GM18498 (cell line): Measurements from ENCODE around the gene PRRC1.

Source experiments
- ATAC-seq: cut with Tn5 transposase; IDR thresholded peaks from one replicate; pipeline ENCODE4 v1.9.1; 2021; ENCODE audit warnings: mild to moderate bottlenecking, moderate library complexity; ENCODE audit not compliant: unreplicated experiment

PRRC1 gene

DNA sequence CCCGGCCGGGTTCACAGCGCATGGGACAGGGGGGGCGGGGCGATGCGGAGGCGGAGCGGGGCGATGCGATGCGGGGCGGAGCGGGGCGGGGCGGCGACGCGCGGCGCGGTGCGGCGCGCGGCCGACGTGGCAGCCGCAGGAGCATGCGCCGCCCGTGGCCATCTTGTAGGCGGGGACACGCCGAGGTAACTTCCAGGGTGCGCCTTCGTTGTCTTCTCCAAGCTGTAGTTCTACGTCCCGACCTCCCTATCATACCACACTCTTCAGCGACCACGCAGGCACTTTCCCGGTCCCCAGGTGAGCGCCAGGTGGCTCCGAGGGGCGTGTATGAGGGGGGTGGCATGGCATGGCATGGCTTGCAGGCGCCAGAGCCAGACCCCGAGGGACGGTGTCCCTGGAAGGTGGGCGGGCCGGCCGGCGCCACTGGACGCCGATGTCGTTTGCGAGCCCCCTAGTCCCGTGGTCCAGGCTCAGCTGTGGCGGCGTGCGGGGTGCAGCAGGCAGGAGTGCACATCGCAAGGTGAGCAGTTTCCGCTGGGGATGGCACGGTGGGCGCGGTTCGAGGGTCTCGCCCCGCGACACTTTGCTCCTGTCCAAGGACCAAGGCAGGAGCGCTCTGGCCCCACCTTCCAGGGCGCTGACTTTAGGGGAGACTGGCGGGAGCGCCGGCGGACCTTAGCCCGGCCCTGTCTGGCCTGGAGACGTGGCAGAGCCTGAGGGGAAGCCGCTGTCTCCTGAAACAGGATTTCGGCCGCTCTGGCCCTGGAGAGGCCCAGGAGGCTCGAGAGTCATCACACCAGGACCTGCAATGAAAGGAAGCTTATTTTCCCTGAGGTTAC lies at the start of gene PRRC1:
TSS of gene PRRC1 (plus strand) at position 161 of the 839 bp plus-strand sequence. CDS start 5,840 bp downstream, outside the sequence.
- ATAC-seq, result peak; percentile 94

DNA sequence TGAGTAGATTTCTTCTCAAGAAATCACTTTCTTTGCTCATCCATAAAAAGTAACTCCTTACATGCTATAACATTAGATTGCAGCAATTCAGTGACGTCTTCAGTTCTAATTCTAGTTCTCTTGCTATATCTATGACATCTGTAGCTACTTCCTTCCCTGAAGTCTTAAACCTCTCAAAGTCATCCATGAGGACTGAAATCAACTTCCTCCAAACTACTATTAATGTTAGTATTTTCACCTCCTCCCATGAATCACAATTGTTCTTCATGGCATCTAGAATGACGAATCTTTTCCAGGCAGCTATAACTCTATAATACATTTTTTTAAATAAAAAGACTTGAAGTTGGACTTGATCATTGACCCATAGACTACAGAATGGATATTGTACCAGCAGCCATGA lies 46.2 kb upstream of the PRRC1 start:
- no peak for ATAC-seq

DNA sequence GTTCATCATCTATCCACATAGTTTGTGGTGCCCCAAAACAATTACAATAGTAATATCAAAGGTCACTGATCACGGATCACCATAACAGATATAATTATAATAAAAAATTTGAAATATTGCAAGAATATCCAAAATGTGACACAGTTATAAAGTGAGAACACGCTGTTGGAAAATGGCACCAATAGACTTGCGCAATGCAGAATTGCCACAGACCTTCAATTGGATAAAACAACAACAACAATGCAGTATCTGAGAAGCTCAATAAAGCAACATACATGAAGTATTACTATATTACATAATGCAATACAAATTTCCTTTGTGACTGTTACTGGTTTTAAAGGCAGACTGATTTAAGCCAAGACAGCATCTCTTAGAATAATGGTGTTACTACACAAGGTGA lies 44.7 kb upstream of the PRRC1 start:
- ATAC-seq, result no peak

DNA sequence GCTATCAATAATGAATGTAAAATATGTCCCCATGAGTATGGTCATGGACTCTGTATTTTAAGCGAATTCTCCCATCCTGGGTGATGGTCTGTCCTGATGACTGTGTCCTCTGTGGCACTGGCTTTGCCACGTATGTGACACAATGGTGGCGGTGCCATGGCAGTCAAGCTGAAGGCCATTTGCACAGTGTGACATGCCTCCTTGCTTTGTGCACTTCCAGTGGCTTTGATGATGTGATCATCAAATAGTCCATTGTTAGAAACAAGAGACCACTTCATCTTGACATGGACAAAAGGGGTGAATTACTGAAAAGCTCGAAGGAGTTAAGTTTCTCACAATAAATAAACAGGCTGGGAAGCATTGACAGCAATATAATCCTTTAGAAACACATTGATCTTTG lies 31.0 kb upstream of the PRRC1 start:
- no peak for ATAC-seq

DNA sequence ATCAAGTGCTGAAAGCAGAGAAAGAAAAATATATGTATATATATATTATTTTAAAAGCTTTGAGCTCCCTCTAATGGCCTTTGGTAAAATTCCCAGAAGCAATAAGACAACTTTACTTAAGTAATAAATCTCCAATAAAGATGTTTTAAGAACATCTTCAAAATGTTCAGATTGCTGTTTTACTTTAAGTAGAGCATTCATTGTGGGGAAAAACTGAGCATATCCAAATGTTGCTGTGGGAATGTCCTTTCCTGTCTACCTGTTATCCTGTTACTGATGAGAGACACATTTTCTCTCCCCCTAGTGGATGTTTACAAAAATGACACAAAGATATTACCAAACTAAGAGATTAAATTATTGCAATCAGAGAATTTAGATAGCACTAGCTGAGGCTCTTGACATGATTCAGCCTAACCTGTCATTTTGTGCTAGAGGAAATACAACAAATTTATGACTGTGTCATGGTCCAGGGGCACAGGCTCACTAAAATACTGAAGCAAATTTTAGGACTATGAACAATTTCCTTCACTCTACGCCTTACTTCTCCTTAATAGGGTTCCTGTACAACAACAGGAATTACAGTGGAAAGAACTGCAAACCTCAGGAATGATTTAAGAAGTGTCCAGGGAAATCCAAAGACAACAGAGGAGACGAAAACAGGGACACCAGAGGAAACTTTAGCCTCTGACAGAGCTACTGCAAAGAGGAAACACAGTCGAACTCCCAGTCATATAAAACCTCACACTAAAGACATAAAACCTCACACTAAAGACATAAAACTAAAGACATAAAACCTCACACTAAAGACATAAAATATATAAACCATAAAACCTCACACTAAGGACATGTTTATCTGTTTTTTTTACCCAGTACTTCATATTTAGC lies 24.3 kb upstream of the PRRC1 start:
- ATAC-seq, result peak; percentile 76

DNA sequence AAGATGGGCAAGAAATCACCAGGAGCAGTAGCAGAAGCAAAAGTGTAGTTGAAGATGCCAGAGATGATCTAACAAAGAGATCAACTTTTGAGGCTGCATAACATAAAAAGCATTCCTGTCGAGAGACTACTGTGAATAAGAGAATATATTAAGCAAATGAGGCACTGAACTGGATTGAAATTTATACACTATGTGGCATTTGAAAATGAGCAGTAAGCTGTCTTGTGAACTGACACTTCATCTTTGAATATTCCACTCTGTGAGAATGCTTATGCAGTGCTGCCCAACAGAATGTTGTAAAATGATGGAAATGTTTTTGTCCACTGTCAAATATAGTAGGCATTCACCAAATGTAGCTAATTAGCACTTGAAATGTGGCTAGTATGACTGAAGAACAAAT lies 18.9 kb upstream of the PRRC1 start:
- ATAC-seq, result no peak

DNA sequence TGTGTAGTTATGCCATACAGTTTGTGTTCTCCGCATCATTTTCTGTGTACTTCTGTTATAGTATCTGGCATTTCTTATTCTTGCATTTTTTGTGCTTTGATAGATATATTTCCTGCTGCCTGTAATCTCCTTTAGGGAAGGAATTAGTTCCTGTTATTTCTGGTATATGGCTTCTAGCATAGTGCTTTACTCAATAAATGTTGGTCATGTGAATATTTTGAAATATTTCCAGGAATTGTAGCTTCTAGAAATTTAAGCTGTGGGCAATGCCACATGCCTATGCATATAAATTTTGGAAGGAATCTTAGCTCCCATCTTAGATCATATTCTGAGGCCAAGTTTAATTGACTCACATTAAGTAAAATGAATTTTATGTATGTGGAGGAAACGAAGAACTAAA lies 11.5 kb upstream of the PRRC1 start:
- no peak for ATAC-seq

DNA sequence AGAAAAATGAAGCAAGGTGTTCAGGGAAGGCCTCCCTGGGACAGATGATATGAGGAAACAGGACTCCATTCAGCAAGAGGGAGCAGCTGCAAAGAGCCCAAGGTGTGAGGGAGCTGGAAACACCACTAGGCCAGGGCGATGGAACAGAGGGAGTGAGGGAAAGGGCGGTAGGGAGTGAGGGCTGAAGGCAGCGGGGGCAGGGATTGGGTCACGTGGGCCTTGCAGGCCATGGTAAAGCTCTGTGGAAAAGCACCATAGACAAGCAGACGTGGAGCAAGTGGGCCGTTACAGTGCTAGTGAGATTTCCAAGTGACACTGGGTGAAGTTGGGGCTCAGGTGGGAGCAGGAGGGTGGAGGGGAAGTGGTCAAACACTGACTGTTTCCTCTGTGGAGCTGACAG lies 10.8 kb upstream of the PRRC1 start:
- no peak for ATAC-seq

DNA sequence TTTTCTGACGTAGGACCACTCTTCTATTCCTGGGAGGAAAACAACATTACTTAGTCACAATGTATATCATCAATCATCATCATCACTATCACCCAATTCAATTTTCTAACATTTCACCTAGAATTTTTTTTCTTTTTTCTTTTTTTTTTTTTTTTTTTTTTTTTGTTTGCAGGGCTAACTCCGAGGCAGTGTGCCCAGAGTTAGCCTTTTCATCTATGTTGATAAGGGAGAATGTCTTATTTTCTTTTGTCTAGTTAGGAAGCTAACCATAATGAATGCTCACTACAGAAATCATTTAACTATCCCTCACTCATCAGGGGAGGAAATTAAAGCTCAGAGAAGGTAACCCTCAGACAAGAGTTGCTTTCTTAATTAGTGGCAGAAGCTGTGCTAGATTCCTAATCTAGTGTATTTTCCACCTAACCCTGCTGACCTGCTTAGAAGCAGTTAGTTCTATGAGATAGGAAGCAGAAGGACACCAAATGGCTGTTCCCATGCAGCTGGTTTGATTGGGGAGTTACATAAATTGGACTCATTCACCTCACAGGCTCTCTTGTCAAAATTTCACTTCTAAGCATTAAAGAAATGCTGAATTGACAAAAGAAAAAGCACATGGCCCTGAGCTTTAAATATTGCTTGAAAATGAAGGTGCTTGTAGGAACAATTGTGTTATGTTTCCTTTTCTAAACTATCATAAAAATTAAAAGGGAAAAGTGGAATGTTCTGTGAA lies 8.6 kb upstream of the PRRC1 start:
- no peak for ATAC-seq

DNA sequence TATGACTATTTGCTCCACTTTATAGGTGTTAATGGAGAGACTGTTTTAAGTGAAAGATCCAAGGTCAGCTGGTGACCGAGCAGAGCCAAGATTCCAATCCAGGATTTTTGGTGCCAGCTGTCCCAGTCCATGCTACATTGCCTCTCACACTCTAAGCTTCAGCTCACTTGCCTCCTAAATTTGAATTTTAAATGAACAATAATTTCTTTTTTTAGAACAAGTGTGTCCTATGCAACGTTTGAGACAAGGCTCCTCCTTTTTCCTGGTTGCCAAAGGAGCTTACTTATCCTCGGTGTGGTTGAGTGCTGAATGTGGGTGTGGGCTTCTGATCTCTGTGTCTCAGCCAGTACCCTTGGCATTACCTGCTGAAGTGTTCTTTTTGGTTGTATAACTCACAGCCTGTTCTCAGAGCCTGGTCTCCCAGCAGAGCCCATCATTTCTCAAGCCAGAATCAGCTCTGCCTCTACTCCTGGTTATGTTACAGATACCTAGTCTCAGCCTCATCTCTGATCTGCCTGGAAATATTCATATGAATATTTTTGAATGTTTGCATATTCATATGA lies 4.0 kb upstream of the PRRC1 start:
- ATAC-seq, result no peak

DNA sequence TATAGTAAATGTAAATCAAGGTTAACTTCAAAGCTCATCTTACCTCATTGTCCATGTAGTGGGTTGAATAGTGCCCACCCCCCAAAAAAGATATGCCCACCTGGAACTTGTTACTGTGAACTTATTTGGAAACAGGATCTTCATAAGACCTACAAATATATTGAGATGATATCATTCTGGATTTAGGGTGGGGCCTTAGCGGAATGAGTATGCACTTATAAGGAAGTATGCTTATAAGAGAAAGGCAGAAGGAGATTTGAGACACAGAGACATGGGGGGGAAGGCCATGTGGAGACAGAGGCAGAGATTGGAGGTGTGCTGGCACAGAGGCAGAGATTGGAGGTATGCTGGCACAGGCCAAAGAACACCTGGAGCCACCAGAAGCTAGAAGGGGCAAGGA lies 2.6 kb upstream of the PRRC1 start:
- no peak for ATAC-seq

DNA sequence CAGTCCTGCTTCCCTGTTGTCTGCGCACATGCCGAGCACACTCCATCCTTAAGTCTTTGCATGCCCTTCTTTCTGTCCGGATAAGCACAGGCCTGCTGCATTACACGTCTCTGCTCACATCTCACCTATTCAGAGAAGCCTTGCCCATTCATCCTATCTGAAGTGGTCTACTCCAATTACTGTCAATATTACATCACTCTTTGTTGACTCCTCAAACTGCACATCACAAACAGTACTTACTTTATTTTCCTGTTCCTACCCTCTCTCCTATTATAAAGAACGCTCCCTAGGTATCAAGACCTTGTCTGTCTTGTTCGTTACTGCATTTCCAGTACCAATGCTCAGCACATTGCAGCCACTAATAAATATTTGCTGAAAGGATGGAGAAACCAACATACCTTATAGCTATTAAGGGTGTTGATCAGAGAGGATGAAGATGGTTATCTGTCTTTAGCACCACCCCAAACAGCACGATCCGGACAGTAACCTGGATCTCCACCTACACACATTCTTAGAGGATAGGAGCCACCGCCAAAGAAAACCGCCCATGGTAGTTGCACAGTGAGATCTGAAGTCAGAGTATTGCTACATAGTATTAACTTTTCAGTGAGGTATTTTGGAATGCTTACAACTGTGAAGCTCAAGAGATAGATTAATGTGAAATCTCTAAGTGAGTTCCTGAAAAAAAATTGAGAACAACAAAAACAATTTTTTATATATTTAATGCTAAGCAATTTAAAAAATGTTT lies 1.6 kb upstream of the PRRC1 start:
- ATAC-seq, result no peak

DNA sequence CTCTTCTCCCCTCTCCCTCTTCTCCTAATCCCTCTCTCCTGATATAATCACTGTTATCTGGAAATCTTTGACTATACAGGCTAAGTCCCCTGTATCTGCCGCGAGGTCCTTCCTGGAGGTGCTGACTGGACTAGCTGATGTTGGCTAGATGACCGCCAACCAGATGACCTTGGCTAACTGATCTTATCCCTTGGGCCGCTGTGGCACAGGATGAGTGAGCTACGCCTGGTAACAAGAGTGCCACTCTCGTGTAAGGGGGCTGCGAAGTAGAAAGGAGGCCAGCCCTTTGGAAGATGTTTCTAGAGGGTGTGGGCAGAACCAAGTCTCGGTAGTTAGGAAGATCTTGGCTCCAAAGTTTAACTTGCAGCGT lies 345 bp upstream of the PRRC1 start:
- peak; percentile 29 for ATAC-seq

DNA sequence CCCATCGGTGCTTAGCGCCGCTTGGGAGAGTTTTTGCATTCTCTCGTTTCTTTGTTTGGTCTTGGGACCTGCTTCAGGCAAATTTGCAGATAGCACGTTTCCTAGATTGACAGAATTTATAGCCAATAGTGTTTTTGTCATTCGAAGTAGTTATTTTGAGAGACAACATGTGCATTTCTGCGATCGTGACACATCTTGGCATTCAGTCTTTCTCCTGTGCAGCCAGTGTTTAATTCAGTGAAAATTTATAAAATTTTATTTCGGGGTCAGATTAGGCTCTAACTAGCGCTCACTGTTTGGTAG lies 830 bp downstream of the PRRC1 start:
- ATAC-seq, result peak; percentile 30

DNA sequence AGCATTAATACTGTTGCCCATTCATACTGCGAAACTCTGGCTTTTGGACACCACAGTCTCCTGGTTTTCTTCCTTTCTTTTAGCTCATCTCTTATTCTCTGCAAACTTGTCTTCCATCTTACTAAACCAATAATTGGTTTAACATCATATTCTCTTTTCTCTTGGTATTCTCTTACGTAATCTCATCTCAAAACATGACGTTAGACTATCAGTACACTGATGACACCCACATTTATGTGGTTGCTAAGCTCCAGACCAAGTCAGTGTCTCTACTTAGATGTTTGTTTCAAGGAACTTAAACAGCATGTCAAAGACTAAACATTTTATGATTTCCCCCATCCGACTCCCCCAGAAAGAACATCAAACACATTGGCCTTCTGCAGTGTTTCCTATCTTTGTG lies 2.1 kb downstream of the PRRC1 start:
- ATAC-seq, result no peak

DNA sequence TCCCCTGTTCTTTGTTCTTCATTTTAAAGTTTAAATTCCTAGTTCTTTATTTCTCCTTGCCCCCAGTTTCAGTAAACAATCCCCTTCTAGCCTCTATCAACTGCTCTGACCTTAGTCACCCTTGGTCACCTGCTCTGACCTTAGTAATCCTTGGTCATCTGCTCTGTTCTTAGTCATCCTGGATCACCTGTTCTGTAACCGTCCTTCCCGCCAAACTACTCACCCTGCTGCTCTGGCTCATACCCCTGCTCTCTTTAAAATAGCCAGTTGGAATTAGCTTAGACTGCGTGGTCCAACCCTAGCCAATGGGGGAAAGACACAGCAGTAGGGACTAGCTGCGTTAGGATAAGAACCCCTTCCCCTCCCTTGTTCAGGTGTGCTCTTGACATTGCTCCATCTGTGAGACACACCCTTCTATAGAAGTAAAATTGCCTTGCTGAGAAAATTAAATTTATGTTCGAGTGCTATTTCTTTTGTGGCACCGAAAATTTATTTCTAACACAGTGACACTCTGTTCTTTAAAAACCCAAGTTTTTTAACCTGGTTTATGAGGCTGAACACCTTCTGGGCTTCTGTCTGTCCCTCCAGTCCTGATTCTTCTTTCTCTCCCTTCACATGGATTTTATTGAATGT lies 3.8 kb downstream of the PRRC1 start:
- no peak for ATAC-seq

DNA sequence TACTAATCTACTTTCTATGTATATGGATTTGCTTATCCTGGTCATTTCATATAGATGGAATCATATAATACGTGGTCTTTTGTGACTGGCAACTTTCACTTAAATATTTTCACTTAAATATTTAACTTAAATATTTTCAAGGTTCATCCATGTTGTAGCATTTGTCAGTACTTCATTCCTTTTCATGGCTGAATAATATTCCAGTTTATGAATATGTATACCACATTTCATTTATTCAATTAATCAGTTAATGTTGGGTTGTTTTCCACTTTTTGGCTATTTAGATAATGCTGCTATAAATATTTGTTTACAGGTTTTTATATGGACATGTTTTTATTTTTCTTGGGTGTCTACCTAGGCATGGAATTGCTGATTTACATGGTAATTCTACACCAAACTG lies 7.7 kb downstream of the PRRC1 start:
- ATAC-seq, result no peak

DNA sequence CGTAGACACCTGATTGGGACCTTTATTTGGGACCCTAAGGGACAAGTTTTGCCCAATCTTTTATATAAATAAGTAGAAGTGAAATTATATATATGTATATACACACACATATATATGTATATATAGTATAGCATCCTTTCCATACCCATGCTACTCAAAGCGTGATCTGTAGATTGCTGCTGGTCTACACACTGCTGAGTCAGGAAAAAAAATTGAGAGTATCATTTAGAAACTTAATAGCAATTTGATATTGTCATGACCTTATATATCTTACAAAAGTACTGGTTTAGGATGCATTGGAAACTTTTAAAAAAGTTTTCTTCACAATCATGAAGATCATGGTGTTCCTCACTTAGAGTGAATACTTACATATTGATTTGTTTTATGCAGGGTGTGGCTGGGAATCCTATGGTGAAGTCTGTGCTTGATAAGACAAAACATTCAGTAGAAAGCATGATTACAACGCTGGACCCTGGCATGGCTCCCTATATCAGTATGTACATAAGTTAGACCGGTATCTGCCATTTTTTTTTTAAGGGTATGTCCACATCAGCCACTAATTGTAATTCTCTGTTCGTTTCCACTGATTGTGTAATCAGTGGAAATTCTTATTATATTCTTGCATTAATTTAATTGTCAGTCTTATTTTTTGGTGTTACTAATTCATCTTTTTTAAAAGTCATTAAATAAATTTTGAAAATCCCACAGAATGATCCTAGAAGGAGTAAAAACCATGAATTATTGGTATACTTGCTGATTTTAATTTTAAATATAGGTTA lies 12.7 kb downstream of the PRRC1 start:
- ATAC-seq, result no peak

DNA sequence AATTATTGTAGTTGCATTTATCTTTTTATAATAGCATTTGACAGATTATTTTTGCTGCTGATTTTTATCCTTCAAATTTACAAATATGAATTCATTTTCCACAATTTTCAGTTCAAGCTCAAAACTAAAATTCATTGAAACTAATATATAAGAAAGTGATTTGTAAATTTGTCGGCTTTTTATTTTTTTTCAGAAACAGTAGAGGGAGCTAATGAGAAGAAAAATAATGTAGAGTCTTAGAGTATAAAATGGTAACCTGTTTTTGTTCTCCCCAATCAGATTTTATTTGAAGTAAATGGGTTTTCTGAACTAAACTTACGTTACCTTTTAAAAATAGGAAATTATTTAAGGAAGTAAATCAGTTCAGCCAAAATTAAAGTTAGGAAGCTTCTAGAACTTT lies 19.2 kb downstream of the PRRC1 start:
- ATAC-seq, result no peak
